A172 (cell line): Measurements from ENCODE around the gene RRP15. TPM values are rescaled to one million over a fixed set of nuclear protein-coding genes. Genes with fewer than 3 reads are reported as not detected.

Experiments used
- DNase-seq: peaks from one replicate; pipeline ENCODE4 v3.0.0-alpha.2; 2015; ENCODE audit warnings: low spot score
- total RNA-seq: library from RNA; depleted of rRNA; stranded (reverse); fragments of >200 nt; shearing (Covaris generic); gene quantifications from 2 replicates; pipeline ENCODE4 v1.2.3, GENCODE V29; 2014; rRNA removed

Gene RRP15, protein sequence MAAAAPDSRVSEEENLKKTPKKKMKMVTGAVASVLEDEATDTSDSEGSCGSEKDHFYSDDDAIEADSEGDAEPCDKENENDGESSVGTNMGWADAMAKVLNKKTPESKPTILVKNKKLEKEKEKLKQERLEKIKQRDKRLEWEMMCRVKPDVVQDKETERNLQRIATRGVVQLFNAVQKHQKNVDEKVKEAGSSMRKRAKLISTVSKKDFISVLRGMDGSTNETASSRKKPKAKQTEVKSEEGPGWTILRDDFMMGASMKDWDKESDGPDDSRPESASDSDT
- total RNA-seq = 11.9 and 26.2 TPM in 2 replicates

DNA sequence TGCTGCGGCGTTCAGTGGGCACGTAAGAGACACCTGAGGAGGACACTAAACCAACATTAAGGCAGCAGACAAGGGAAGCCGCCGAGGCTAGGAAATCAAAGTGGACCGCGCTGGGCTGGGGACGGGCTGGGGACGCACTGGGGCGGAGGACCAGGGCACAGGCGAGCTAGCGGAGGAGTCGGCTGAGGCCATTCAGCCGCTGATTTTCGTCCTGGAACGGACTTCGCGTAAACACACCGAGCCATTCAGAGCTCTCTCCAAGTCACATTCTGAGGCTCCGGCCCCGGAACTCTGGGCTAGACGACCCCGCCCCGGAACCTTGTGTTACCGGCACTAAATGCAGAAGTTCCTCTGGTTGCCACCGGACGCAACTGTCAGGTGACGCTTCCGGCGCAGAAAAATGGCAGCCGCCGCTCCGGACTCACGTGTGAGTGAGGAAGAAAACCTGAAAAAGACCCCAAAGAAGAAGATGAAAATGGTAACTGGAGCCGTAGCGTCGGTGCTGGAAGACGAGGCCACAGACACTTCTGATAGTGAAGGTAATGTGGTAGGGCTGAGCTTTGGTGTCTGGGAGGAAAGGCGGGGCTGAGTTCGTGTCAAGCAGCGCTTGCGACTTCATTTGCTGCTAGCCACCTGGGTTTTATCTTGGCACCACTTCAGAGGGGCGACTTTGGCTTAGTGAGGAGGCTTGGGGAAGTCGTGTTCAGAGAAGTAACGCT lies at the start of gene RRP15:
RRP15 (plus strand) TSS at position 377 of the 719 bp plus-strand sequence; CDS start at position 401, 24 bp downstream.
- DNase-seq = peak; percentile 84

DNA sequence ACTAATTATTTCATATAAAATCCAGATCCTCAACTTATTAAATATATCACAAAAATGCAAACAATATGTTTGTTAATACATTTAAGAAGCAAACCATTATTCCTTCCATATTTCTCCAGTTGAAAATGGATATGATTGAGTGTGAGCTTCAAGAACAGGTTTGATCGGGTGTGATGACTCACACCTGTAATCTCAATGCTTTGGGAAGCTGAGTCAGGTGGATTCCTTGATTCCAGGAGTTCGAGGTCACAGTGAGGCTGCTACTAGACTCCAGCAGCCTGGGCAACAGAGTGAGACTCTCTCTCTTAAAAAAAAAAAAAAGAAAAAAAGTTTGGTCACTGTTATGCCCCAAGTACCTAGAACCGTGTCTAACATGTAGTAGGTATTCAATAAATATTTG lies 42.9 kb upstream of the RRP15 start:
- DNase-seq = no peak

DNA sequence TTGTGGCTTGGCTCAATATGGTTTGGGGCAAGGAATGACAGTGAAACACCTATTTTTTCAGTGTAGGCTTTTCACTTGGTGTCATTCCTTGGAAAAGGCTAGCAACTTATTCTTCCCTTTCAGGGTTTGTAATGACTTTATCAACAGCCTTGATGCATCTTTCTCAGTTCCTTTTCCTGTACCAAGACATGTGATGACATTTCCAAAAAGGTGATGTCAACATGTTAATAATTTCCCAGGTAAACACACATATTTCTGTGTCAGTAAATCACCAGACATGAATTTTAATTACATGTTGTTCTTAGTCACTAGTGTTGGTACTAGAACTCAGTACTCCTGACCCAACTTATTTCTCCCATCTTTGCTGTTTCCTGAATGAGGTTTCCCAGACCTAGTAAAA lies 37.8 kb upstream of the RRP15 start:
- DNase-seq = no peak

DNA sequence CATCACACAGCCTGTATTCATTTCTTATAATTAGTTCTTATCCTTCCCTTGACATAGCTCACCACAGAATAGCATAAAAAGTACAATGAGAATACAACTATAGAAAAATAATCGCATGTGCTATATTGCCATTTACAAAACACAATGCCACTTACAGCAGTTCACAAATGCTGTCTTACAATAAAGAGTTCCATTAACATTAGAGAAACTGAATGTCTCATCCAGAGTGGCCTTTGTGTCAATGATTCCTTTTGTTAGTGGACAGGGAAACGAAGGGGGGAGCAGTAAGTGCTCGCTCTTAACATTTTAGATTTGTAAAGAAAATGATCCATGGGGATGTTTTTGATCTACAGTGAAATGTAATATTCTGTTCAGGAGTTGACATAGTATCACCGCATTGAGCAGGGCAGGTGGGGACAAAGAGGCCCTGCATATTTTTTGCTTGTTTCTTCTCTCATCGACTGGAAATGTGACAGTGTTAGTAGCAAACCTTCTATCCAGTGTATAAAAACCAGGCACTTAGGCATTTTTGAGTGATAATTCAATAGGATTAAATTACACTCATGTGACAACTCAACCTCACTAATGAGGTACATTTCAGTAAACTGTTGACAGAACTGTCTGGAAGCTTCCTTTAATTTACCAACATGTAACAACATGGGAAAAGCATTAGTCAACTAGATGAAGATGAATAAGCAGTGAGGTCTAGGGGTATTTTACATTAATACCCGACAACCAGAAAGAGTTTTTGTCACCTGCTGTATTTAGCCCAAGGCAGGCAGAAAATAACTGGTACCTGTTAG lies 35.6 kb upstream of the RRP15 start:
- DNase-seq = no peak

DNA sequence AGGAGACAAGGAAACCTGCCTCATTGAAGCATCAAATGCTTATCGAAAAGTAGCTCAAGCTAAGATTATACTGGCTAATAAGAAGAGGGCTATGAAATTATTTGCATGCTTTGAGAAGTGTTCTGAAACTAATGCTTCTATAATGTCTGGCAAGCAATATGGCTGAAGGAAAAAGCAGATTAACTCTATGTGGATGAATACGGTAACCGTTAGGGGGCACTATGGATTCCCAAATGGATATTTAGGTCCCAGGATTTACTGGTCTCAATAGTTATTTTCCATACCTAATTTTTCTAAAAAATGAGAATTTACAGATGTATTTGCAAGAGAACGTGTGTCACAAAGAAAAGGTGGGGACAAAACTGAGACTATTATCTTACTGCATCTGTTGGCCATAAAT lies 34.6 kb upstream of the RRP15 start:
- DNase-seq = no peak

DNA sequence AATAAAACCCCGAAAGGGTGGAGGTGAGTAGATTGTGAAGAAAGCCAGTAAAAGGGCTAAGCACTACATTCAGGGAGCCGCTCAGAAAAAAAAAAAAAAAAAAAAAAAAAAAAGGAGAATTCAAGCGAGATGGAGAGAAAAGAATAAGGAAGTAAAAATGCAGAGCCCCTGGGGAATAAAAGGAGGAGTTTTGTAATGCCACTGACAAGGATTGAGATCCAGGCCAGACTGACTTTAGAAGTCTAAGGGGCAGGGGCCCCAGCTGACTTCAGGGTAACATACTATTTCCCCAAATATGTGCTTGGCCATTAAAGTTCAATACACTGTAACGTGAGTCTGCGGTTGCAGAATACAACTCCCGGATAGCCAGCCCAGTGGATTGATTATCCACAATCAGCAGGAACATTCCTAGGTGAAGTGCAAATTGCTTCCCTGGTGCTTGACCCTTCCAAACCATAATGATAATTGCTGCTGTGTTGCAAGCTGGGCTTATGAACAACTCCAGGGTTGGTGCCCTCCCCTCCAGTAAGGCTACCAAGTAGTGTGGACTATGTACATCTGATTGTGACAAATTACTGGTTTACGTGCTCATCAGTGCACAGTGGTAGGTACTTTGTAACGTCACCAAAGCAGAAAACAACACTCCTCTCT lies 30.7 kb upstream of the RRP15 start:
- no peak for DNase-seq

DNA sequence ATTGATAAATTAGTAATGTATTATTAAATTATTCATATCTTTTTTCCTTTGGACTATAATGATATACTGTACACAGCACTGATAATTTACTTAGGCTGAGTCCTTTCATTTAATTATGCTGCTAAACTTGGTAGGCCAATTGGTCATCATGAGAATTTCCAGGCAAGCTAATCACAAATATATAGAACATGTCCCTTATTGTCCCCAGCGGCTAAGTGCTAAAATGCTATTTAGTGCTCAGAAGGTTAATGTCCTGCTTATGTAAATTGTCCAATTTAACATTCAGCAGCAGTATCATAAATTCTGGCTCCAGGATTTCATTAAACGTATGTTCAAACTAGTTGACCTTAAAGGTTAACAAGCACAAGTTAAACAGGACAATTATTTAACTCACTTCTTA lies 30.0 kb upstream of the RRP15 start:
- DNase-seq = no peak

DNA sequence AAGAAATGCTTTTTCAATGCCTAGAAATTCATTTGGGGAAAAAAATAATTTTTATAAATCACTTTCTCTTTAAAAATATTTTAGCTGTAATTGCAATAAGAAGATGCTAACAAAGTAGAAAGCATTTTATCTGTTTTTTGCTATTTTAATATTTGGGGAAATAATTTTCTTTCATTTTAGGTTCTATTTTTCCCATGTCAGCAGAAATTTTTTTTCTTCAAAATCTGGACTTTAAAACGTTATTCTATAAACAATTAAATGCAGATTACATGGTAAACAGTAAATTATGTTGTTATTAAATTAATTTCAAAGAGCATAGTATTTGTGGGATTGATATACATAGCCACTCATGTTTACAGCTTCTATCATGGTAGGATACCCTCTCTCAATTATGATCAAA lies 27.7 kb upstream of the RRP15 start:
- DNase-seq = no peak

DNA sequence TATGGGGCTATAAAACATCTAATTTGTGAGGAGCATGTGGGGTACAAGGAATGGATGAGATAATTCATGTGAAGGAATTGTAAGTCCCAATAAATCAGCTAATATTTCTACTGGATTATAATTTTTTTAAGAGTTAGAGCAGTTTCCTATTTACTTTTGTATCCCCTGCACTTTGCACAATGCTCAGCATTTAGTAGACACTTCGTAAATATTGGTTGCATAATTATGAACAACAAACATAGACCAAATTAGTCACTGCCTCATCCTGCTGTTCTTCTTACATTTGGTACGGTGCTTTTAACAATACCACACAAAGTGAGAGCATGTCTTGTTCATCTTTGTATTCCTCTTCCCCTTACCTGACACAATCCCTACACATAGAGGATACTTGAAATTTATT lies 27.1 kb upstream of the RRP15 start:
- no peak for DNase-seq

DNA sequence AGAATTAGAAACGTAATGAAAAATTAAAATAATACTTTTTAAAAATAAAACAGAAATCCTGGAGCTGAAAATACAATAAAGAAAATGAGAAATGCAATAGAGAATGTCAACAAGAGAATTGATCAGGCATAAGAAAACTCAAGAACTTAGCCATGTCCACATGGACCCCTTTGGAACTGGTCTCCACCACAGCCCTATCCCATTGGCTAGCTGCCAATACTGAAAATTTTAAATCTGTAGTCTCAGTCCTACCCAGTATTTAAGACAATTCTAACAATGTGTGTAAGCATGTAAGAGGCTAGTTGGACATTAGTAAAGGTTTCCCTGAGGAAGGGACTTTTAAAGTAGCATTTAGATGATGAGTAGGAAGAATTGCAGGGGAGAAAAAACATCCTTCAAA lies 25.8 kb upstream of the RRP15 start:
- no peak for DNase-seq

DNA sequence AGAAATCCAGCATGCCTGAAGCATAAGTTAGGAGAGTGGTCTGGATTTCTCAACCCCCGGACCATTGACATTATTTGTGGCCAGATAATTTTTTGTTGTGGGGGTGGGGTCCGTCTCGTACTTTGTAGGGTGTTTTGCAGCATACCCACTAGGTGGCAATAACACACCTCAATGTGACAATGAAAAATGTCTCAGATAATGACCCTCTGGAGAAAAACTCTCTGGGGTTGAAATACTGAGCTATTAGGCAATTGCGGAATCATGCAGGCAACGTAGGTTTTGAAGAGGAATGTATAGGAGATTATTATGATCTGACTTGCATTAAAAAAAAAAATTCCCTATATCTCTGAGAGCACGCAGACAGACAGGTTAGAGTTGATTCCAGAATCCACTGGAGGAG lies 25.3 kb upstream of the RRP15 start:
- DNase-seq = no peak

DNA sequence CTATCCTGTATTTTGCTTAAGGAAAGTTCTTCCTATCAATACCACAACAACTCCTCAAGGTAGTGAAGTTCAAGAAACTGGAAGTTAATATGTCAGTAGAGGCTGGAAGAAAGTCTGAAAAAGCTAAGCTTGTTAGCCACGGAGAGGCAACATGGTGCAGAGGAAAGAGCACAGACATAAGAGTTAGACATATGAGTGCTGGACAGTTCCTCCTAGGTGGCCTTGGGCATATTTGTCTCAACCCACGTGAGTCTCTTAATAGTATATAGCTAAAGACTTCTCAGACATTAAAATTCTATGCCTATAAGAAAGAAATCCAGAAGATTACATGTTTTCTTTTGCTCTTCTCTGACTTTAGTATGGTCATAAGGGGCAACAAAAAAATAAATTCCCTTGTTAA lies 22.8 kb upstream of the RRP15 start:
- no peak for DNase-seq

DNA sequence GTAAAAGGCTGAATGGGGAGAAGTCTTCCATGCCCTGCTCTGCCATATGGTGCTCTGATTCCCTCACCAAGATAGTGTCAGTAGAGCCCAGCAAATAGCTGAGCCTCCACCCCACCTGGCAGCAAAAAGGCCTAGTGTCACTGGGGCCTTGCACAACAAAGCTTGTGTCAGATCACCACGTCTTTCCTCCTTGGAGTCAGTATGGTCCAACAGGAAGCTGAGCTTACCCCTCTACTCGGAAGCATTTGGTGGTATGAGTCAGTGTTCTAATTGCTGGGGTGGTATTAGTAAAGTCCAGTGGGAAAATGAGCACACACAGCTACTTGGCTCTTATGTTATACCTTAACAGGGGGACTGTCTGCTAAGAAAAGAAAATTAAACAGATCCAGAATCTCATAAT lies 18.7 kb upstream of the RRP15 start:
- peak; percentile 27 for DNase-seq

DNA sequence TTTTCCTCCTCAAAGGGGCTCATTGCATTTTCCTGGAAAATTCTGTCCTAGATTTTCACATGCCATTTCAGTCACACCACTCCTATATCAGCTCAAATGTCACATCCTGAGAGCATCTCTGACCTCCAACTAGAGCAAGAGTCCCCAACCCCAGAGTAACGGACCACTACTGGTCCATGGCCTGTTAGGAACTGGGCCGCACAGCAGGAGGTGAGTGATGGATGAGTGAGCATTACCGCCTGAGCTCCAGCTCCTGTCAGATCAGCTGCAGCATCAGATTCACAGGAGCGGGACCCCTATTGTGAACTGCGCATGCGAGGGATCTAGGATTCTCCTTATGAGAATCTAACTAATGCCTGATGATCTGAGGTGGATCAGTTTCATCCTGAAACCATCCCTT lies 12.7 kb upstream of the RRP15 start:
- DNase-seq = no peak

DNA sequence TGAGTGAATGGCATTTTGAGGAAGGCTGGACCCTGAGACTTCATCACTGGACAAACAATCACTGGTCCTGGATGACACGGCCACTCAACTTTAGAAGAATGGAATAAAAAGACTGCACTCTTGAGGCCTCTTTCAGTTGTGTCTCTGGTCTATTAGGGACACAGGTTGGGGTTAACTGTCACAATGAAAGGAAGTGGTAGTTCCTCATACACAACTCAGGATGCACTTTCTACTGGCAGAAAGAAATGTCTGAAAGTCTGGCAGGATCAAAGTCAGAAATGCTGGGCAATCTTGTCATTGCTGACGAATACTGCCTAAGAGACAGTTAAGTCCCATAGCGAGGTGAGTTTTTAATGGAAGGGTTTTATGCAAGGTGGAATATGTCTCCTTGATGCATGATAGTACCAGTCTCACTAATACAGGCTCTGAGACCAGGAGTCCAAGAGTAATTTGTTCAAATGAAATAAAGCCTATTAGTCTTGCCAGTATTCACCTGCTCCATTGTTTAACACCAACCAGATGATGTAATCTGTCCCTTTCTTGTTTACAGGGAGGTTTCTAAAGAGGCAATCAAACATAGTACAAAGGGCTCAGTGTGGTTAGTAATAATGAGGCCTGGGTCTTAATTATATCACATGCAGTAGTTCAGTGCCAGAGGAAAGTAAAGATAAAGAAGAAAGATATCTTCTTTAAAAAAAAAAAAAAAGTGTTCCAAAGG lies 11.2 kb upstream of the RRP15 start:
- no peak for DNase-seq

DNA sequence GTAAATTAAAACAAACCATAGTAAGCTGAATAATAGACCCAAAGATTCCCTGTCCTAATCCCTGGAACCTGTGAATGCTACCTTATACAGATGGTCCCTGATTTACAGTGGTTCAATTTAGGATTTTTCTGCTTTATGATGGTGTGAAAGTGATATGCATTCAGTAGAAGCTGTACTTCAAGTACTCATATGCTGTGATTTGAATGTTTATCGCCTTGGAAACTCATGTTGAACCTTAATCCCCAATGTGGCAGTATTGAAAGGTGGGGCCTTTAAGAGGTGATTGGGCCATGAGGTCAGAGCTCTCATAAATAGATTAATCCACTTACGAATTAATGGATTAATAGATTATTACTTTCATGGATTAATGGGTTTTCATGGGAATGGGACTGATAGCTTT lies 10.6 kb upstream of the RRP15 start:
- no peak for DNase-seq

DNA sequence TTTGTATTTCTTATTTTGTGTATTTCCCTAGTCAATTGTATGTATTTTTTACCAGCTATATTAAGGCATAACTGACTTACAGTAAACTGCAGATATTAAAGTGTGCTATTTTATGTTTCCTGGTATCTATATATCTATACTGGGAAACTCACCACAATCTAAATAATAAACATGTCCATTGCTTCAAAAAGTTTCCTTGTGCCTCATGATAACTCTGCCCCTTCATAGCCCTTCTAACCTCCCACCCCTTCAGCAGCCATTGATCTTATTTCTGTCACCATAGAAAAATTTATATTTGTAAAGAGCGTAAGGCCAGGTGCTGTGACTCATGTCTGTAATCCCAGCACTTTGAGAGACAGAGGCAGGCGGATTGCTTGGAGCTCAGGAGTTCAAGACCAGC lies 9.3 kb upstream of the RRP15 start:
- no peak for DNase-seq

DNA sequence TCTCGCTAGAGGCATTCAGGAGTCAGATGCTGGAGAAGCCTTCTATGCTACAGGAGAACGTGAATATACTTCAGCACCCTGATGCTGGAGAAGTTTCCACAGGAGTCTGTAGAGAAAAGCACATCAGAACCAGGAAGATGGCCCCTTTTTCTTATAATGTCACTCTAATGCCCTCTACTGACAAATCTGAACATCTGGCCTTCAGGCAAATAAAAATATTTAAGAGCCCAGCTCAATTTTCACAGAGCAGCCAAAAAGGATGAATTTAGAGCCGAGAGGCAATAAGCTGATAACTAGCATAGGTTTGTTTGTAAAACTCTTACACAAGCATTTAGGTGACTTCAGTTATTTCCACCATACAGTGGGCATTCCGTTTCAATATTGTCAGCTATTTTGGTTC lies 3.8 kb upstream of the RRP15 start:
- DNase-seq = no peak

DNA sequence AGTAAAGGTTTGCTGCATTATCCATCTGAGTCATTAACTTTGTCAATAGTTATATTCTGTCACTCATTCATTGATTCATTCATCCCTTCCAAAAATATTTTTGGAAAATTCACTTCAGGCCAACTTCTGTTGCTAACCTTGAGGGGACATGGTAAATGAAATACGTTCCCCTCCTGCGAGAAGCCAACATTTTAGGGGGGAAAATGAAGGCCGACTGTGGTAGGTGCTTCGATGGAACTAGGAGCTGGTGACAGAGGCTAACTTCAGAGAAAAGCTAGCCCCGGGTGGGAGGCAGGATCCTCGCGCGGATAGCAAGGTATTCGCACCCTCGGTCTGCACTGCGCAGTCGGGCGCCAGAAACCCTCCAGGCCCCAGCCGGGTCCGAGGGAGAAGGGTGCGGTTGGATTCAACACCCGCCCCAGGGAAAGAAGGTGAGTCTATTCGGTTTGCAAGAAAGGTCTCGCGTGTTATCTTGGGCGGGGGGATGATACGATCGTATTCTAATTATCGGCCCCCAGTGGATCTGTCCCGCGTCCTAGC lies 646 bp upstream of the RRP15 start:
- DNase-seq = no peak

DNA sequence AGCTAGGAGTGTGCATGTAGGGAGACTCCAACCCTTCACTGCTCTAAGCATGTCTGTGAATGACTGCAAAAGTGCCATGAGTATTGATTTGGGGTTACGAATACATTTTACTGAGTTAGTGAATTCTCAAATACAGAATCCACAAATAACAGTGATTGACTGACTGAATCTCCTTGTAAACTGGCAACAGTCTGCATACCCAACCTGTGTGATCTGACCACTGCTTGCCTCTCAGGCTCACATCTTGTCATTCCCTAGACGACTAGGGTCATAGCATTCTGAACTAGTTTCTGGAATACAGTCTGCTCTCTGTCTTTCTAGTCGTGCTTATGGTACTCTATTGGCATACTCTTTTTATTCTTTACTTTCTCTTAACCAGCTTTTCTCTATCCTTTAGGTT lies 7.4 kb downstream of the RRP15 start:
- DNase-seq = no peak

DNA sequence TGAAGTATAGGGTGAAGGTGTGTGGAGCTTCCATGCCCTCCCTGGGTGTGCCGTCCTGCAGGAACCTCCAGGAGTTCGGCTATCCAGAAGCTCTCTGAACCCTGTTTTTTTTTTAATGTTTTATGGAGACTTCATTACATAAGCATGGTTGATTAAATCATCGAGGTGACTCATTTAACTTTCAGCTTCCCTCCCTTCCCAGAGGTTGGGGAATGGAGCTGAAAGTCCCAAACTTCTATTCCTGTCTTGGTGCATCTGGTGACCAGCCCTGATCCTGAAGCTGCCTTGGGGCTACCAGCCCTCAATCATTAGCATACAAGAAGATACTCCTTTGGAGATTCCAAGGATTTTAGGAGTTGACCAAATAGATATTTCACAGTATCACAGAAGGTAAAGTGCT lies 9.5 kb downstream of the RRP15 start:
- DNase-seq = peak; percentile 31
